Stimulated activated CD8-positive, alpha-beta memory T cell treated with anti-CD3 and anti-CD28 coated beads, Interleukin-2, amount 100 ng/mL, for 48 hours (primary cell): ENCODE data around the gene MYH11.
A peak's percentile ranks its signal among the peaks of the same experiment; 100 is the strongest.

Experiments
- DNase-seq, 2 donors: peaks; one replicate each; pipeline ENCODE4 v3.0.0-alpha.2; 2020; ENCODE audit warnings: low read depth in 2 of 2

The MYH11 gene

DNA sequence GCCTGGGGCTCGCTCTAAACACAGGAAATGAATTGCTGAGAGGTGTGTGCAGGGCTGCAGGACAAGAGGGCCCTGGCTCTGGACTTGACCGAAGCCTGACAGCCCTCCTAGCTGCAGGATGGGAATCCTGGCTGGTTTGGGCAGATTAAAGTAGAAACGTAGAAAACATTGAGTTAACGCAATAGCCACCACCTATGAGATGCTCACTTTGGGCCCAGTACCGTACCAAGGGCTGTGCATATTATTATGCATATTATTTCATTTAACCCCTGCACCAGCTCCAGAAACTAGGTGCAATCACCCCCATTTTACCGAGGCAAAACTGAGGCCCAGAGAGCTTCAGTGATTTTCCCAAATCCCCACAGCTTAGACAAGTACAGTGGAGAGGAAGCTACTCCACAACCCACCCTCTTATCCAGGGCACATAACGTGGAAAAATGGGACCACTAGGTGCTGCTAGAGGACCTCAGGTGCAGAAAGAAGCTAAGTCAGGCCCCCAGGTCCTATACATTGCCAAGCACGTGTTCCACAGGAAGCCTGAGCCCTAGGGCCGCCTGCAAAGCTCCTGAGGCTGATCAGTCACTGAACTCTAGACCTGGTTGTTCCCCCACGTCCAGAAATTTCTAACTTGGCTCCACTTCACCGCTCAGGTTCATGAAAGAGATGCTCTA lies 79.2 kb downstream of the MYH11 start:
- peak in 1 of 2 donors; percentile 3 for DNase-seq

DNA sequence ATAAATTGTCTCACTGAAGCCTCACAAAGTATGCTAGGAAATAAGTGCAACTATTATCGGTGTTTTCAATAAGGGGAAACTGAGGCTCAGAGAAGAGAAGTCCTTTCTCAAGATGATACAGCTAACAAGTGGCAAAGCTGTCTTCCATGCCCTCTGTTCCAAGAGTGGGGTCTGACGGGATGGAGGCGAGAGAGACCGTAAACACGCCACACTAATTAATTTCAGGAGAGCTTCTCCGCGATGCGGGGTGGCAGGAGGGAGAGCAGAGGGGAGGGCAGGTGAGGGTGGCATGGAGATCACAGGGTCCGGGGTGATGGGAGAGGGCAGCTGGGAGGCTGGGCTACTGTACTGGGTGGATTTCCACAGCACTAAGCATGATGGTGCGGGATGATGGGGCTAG lies 80.3 kb downstream of the MYH11 start:
- no peak for DNase-seq

DNA sequence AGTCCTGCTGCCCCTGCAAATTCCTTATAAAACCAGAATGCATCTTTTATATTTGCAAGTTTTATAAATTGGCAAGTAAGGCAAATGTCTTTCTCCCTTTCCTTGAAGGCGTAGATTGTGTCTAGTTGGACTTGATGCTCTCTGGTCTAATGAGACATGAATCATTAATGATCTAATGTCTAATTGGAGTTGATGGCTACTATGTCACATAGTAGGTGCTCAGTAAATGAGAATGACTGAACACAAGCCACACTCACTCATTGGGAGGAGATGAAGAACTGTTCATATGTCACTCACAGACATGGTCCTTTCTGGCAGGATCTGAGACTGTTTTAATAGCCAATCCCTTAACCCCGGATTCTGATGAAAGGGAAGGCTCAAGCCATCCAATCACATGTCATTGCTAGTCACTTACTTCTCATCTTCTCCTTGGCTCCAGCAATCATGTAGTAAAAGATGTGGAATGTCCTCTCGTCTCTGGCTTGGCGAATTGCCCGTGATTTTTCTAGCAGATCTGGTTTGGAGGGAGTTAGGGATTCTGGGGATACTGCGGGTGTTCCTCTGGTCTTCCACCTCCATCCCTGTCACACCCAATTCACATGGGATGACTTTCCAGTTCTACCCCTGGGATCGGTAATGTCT lies 81.0 kb downstream of the MYH11 start:
- no peak for DNase-seq

DNA sequence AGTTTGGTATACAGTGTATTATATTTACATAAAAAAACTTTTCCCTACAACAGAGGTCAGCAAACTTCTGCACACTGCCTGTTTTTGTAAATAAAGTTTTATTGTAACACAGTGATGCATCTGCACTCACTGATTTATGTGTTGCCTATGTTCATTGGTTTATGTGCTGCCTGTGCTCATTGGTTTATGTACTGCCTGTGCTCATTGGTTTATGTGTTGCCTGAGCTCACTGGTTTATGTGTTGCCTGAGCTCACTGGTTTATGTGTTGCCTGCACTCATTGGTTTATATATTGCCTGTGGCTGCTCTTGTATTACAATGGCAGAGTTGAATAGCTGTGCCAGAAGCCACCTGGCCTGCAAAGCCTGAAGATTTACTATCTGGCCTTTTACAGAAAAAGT lies 81.6 kb downstream of the MYH11 start:
- no peak for DNase-seq

DNA sequence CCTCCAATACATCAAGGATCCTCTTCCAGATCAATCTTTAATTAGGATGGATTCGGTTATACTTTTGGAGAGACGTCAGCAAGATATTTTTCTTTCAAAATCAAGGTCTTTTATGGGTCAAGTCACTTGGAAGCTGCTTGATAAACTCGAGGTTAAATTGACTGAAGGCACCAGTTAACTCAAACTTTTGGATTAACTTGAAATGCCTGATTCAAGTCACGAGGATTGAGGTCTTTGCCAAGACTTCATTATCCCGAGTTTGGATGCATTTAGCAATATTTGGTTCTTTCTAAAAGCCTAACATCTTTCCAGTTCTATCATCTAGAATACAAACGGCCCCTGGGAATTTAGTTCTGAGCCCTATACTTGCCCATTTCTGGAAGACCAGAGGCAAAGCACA lies 82.9 kb downstream of the MYH11 start:
- no peak for DNase-seq

DNA sequence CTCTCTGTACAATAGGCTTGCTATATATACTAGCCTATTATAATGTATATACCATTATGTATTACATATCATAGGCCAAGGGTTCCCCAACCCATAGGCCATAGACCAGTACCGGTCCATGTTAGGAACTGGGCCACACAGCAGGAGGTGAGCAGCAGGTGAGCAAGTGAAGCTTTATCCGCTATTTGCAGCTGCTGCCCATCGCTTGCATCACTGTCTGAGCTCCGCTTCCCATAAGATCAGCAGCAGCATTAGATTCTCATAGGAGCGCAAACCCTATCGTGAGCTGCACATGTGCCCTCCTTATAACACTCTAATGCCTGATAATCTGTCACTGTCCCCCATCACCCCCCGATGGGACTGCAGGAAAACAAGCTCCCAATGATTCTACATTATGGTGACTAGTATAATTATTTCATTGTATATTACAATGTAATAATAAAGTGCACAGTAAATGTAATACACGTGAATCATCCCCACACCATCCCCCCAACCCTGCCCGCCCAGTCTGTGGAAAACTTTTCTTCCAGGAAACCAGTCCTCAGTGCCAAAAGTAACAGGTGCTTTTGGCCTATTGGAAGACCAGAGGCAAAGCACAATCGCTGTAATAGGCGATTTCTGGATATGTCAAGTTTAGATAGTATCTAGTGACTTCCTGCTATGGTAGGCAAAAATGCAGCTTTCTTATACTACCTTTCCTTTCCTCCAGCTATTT lies 84.1 kb downstream of the MYH11 start:
- no peak for DNase-seq

DNA sequence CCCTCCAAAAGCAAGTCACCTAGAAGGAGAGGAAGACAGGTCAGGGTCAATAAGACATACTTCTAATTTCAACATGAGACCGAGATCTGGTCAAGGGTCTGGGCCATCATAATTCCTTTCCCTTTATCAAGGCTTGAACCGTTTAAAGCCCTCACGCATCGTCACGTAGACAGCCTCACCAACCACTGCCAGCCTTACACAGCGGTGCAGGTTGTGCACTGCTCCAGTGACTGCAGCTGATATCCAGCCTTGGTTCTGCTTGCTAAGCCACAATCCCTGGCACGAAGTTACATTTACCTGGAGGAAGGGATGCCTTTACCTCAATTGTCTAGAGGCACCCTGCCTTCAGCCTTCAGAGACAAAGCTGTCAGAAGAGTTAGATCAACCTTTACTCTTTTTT lies 85.1 kb downstream of the MYH11 start:
- no peak for DNase-seq

DNA sequence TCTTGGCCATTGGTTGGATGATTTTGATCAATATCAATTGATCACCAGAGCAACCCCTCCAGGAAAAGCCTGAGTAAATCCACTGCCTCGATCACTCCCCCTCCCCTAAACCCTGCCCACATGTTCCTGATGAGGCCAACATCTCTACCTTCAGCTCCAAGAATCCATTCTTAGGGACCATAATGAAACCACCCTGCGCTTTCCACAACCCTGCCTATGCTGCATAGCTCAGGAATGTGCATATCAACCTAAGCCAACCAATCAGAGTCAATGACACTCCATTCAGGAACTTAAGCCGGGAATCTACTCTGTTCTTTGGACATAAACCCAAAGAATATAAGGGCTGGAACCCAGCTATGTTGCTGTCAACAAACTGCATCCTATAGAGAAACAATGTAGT lies 86.3 kb downstream of the MYH11 start:
- DNase-seq: no peak

DNA sequence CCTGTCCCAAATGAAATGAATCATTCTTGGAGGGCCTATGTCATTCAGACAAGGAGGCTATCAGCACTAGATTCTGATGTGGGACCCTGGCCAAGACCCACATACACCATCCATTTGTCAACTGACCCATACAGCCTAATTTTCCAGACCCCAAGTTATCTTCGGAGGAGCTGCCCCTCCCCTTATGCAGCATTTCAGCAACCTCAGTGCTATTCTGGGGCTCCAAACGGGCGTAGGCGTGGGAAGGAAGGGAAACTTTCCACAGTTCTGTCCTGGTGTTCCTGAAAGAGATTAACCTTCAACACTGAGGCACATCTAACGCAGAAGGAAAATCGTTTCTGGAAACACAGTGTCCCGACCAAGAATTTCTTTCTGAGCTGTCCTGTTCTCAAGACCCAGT lies 86.7 kb downstream of the MYH11 start:
- no peak for DNase-seq

DNA sequence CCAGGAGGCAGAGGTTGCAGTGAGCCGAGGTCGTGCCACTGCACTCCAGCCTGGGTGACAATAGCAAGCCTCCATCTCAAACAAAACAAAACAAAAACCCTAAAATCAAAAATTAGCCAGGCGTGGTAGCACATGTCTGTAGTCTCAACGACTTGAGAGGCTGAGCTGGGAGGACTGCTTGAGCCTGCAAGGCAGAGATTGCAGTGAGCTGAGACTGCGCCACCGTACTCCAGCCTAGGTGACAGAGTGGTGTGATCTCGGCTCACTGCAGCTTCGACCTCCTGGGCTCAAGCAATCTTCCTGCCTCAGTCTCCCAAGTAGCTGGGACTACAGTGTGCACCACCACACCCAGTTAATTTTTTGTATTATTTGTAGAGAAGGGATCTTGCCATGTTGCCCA lies 87.6 kb downstream of the MYH11 start:
- no peak for DNase-seq

DNA sequence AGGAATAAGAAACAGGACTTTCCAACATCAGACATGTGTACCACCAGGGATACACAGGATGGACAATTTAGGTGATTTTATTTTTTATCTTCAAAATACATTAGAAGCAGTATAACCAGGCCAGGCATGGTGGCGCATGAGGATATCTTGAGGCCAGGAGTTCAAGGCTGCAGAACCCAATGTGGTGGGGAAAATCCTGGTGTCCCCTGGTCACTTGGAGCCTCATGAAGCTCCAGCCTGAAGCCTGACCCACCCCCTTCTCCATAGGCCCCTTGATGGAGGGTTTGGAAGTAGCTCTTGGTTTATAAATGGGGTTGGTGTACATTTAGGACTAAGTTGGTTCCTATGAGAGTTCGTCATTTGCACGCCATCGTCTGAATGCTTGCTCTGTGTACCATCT lies 88.6 kb downstream of the MYH11 start:
- no peak for DNase-seq

DNA sequence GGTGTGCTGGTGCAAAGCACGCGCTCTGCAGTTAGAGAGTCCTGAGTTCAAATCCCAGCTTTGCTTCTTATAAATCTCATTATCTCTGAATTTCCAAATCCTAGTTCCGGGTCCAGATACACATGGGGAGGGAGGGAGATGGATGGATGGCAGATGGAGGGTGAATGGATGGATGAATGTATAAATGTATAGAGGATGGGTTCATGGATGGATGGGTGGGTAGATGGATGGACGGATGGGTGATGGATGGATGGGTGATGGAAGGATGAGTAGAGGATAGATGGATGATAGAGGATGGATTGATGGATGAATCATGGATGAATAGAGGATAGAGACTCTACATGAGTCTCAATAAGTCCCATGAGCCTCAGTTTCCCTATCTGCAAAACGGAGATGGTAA lies 89.9 kb downstream of the MYH11 start:
- no peak for DNase-seq

DNA sequence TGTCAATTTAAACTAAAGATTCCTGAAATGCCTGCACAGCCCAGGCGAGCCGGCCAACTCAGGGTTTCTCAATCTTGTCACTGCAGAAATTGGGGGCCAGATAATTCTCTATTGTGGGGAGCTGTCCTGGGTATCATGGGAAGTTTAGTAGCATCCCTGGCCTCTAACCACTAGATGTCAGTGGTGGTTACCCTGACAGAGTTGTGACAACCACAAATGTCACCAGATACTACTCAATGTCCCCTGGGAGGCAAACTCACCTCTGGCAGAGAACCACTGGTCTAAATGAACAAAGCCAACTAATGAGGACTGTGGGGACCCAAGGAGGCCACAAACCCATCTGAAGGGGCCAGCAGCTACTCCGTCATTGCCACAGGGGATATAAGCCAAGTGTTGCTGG lies 90.9 kb downstream of the MYH11 start:
- peak in 1 of 2 donors; percentile 5 for DNase-seq

DNA sequence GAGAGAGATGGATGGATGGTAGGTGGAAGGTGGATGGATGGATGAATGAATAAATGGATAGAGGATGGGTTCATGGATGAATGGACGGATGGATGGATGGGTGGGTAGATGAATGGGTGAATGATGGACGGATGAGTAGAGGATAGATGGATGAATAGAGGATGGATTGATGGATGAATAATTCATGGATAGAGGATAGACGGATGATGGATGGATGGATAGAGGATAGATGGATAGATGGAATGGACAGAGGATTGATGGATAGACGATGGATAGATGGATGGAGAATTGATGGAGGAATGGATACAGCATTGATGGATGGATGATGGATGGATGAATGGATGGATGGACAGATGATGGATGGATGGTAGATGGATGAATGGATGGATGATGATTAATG lies 91.7 kb downstream of the MYH11 start:
- no peak for DNase-seq

DNA sequence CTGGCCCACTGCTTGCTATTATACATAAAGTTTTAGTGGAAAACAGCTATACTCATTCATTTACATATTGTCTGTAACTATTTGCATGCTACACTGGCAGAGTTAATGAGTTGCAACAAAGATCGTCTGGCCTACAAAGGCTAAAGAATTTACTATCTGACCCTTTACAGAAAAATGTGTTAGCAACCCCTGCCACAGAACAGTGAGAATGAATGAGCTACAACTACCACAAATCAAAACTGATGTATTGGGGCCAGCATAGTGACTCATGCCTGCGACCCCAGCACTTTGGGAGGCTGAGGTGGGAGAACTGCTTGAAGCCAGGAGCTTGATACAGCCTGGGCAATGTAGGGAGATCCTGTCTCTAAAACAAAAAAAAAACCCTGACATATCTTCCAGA lies 92.7 kb downstream of the MYH11 start:
- no peak for DNase-seq

DNA sequence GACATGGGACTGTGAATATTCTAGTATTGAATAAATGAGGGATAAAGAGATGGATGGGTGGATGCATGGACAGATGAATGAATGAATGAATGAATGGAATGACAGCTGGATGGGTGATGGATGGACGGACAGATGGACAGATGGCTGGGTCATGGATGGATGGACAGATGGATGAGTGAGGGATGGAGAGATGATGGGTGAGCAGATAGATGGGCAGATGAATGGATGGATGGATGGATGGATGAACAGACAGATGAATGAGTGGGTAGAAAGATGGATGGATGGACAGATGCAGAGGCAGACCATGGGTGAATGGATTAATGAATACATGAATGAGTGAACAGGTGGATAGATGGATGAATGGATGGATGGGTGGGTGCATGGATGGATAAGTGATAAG lies 96.7 kb downstream of the MYH11 start:
- DNase-seq: no peak

DNA sequence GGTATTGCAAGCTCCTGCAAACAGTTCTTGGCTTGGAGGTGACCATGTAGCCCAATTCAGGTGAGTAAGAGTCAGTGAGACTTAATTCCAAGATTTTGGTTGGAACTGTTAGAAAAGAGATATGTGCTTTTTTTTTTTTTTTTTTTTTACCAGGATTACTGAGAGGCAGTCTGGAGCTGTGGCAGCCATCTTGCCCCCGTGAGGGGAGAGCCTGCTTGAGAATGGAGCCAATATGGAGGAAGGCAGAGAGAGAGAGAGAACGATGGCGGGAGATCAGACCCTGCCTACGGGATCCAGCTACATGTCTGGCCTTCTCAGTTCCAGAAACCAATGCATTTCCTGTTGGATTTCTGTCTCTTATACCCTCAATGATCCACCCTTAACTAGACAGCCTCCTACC lies 97.8 kb downstream of the MYH11 start:
- no peak for DNase-seq

DNA sequence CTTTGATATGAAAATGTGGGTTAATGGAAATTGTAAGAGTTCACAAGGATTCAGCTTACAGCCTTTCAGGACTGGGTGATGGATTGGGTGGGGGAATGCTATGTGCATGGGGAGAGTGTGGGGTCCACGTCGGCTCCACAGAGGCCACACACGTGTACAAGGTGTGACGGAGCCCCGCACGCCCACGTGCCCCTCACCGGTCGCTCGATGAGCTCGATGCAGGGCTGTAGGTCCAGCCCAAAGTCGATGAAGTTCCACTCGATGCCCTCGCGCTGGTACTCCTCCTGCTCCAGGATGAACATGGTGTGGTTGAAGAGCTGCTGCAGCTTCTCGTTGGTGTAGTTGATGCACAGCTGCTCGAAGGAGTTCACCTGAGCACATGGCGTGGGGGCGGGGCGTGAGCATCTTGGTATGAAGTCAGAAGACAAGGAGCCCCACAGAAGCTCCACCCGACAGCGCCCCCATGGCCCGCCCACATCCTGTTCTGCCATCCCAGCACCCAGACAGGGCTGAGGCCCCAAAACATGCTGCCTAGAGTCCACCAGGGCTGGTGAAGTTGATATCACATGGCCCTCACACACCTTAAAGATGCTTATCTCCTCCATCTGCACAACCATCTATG lies 99.1 kb downstream of the MYH11 start:
- DNase-seq: peak in 1 of 2 donors; percentile 8

DNA sequence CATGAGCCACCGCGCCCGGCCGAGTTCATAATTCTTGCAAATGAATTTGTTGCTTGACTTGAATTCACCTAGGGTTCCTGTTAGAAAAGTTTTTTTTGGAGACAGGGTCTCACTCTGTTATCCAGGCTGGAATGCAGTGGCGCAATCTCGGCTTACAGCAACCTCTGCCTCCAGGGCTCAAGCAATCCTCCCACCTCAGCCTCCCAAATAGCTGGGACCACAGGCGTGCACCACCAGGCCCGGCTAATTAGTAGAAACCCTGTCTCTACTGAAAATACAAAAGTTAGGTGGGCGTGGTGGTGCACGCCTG lies 99.8 kb downstream of the MYH11 start:
- DNase-seq: no peak

DNA sequence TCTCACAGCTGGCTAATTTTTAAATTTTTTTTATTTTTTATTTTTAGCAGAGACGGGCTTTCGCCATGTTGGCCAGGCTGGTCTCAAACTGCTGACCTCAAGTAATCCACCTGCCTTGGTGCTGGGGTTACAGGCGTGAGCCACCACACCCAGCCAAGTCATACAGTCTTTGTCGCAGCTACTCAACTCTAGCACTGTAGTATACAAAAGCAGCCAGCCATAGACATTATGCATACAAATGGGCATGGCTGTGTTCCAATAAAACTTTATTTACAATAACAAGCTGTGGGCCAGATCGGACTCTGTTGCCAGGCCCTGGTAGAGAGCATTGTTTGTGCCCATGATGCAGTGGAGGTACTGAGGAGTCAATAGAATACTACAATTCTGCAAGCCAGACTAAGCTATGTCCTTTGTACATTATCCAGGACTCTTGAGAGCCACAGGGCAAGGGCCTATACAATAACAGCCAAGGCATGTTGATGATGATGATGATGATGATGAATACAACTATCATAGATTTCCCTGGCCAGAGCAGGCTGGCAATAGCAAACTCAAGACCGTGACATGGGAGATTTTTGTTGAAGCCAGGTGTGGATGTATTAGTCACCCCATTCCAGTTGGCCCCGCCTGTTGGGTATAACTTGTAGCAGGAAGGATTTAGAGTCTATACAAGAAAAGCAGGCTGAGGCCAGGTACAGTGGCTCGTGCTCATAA lies 101.8 kb downstream of the MYH11 start:
- DNase-seq: no peak

DNA sequence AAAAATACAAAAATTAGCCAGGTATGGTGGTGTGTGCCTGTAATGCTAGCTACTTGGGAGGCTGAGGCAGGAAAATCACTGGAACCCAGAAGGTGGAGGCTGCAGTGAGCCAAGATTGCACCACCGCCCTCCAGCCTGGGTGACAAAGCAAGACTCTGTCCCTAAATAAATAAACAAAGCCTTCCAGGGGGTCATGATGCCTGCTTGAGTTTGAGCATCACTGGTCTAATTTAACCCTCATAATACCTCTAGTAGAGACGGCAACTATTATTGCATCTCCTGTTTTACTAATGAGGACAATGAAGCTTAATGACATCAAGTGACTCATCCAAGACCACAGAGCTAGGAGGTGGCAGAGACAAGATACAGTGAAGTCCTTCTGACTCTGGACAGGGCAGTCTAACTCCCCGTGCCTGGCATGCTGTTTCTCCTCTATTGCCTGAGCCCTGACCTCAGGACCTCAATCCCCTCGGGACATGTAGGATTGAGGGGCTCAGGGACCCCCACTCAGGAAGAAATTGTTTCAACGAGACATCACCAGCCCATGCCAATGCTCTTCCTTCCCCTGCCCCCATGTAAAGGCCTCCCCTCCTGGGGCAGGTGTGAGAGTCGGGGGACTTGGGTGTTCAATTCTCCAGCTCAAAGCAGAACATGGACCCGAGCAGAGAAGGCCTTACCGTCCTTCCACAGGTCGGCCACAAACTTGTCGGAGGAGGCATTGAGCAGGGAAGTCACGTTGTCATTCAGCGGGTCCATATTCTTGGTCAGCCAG lies 103.9 kb downstream of the MYH11 start:
- DNase-seq: no peak

DNA sequence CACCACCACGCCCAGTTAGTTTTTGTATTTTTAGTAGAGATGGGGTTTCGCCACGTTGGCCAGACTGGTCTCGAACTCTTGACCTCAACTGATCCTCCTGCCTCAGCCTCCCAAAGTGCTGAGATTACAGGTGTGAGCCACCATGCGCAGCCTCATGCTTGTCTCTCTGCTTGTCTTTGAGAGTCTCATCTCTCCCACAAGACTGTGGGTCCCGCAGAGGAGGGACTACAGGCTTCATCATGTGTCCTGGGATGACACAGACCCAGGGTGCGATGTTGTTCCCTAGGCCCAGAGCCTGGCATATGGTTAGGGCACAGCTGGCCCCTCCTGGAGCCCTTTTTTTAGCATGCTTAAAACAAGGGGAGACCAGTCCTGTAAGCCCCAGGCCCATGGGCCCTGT lies 104.9 kb downstream of the MYH11 start:
- no peak for DNase-seq
